NCI-H2196 treated with DMSO at 0.1 percent for 48 hours (cell line): ENCODE data around the gene CCDC187.

Source experiments
- DNase-seq: peaks from one replicate; lab custom pipeline; 2025; ENCODE audit not compliant: unreplicated experiment; lab: John Stamatoyannopoulos, UW

The CCDC187 gene

DNA sequence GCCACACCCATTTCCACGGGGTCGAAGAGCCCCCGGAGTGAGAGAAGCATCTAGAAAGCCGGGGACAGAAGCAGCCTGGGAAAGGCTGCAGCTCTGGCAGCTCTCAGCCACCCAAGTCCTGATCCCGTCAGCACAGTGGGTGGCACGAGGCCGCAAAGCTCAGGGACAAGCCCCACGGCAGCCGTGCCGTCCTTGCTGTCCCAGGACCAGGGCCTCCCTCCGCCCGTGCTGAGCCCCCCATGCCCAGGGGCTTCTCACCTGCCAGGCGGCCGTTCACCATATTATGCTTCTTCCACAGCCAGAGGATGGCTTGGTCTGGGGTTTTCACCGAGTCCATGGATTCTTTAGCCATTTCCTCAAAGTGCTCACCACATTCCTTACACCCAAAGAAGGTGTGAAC lies 92.9 kb downstream of the CCDC187 start:
- no peak for DNase-seq

DNA sequence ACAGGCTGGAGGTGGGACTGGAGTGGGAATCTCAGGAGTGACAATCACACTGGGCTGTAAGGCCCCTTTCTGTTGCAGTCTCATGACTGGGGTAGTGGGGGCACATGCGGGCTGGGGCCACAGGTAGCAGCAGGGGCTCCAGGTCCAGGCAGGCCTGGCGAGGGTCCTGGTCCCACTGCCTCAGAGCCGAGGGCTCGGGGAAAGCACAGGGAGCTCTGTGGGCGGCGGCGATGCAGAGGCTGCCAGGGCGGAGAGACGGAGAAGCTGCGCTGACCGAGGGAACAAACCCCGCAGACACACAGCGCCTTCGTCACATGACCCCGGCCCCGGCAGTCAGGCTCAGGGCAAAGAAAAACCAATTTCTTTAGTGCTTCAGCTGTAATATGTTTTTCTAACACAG lies 93.6 kb downstream of the CCDC187 start:
- DNase-seq: no peak

DNA sequence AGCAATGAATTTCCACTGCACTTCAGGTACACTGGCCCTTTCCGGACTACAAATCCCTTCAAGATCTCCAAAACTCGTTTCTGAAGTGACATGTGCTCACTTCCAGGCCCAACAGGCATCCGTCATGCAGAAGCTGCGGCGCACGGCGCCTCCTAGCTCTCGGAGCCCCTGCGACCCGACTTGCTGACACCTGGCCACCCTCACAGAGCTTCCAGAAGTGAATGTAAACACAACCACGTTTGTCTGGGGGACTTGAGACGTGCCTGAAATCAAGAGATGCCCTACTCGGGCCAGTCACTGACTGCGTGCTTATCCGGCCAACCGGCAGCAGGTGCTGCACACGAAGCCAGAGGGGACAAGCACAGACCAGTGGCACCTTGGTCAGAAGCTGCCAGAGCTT lies 94.1 kb downstream of the CCDC187 start:
- no peak for DNase-seq

GRCh38 chr9:136209232-136209631 lies 94.7 kb downstream of the CCDC187 start:
- DNase-seq: no peak

DNA sequence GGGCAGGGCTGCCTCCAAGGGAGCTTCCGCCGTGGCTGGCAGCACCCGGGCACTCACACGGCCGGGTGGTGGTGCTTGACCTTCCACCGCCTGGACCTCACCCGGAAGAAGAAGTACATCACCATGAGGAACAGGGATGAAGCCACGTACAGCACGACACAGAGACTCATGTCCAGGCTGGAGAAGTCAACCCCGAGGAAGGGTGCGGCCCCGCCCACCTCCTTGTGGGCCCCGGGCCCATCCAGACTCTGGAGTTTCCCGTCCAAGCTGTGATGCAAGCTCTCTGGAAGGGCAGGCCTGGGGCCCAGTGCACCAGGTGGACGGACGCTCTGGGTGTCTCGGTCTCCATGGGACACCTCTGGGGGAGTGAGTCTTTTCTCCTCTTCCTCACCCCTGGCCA lies 95.2 kb downstream of the CCDC187 start:
- DNase-seq: no peak

DNA sequence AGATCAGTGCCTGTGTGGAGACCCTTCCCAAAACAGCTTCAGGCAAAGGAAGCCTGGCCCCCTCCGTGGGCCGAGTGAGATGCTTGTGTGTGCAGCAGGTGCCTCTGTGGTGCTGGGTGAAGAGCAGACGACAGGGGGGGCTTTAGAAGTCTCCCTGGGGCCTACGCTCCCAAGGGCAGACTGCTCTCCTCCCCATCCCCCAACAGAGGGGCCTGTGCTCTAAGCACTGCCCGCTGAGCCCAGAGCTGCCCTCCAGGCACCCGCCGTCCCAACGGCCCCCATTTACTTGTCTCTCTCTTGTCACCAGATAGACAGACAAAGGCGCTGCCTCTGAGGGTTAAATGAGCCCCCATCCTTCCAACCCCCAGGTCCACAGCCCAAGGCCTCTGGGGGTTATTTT lies 96.3 kb downstream of the CCDC187 start:
- DNase-seq: no peak

DNA sequence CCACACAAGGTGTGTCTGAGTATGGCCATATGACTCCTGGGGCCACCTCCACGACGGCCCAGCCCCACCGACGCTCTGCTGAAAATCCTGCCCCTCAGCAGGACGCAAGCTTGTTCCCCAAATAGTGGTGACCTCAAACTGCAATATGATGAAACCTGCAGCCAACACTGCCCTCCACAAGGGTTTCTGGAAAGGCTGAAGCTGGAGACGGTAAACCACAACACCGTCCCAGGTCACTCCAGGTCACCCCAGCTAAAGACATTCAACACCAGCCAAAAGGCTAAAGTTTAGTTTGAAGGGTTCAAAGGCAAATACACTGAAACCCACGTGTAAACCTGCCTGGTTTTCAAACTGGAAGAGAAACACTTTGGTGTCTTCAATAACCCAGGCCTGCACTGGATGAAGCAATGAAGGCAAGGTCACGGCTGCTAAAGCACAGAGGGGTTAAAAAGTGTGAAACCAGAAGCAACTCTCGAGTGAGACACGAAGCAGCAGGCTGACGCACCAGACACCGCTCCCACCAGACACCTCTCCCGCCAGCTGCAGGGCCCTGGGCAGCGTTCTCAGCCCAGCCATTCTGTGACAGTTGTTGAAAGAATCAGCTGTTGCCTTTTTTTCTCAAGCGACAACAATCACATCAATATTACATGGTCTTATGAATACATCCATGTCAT lies 97.2 kb downstream of the CCDC187 start:
- no peak for DNase-seq

GRCh38 chr9:136205707-136205992 lies 98.2 kb downstream of the CCDC187 start:
- no peak for DNase-seq

- no peak for DNase-seq
These were observed 98.8 kb downstream of the CCDC187 start, which contains the start of gene LHX3 for GRCh38 chr9:136204838-136205706. Gene LHX3, minus strand, starts transcription at chr9:136205128. Its CDS starts 116 bp downstream, at chr9:136205012.

DNA sequence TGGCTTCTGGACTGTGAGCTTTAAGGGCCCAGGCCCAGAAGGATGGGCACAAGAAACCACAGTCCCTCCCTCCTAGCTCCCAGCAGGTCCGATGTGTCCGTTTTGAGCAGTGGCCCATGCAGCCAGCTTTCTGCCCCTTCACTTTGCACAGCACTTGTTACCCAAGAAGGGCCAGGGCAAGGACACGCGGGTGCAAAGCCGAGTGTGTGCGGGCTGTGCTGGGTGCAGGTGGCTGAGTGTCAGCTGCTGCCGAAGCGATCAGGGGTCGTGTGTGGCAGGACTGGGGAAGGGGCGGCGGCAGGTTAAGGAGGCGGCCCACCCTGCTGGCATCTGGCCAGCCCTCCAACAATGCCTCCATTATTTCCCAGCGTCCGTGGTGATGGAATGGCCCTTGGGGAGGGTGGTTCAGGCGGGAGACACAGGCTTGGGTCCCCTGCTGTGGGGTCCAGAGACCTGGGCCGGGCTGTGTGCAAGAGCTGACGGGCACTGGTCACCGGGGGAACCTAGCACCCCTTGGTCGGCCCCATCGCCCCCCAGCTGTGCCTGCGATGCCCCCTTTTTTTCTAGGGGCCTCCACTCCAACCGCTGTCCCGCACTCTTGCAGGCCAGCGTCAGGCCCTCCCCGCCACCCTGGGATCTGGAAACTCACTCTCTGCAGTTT lies 99.6 kb downstream of the CCDC187 start:
- DNase-seq: no peak

DNA sequence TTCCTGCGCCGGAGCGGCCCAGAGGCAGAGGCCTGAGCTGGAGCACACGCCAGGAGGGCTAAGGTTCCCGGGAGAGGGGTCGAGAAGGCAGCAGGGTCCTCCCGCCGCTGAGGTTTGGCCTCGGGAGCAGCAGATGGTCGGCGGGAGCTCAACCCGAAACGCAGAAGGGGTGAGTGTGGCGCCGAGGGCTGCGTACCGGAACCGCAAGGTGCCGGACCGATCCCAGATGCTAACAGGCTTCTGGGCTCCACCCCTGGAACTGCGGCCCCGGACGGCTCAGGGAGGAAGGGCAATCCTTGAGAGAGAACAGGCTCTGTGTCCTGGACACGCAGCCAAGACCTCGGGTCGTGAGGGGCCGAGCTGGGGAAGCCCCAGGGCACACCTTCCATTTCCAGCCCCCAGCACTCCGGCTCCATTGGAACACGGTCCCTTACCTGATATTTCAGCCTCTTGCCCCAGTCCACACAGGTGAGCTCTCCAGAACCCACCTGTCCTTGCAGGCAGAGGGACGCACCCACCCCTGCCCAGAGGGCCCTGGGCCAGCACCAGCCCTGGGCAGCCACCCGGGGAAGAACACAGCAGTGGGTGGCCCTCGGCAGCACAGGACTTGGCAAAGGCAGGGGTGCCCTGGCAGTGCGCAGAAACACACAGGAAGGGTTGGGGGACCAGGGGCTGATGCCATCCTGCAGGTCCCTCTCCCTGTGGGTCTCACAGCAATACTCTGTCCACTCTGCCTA lies 100.3 kb downstream of the CCDC187 start:
- DNase-seq: no peak

DNA sequence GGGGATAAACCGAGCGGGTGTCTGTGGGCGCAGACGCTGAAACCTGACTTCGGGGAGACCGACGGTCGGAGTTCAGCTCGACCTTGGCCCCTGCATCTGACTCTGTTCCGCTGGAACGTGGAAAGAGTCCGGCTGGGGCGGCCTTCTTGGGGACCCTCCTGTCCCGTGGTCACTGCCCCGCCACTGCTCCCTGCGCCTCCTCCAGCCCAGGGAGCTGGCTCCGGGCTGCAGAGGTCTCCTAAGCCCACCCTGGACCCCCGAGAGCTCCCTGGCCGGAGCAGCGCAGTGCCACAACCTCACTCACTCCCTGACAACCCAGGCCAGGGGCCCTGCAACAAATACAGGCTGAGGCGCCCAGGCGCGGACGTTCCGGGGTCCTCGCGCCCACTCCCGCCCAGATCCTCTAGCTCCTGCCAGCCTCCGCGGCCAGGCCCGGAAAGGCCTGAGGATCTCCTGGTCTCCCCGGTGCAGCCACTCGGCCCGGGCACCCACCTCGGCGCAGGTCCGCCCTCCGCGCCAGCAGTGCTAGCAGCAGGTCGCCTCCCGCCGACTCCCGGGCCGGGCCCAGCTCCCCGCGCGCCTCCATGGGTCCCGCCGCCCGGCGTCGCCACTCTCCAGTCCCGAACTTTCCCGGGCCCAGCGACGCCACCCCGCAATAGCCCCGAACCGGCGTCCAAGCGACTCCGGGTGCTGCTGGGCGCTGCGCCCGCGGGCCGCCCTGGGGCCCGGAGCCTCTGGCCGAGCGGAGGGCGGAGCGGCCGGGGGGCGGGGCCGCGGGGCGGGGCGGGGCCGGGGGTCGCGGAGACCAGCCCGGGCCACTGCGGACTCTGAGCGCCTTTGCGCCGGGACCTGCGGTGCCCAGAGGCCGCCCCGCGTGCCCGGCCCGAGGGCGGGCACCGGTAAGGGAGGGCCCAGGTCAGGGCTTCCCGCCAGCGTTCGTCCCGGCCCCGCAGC lies 101.2 kb downstream of the CCDC187 start:
- DNase-seq: no peak

DNA sequence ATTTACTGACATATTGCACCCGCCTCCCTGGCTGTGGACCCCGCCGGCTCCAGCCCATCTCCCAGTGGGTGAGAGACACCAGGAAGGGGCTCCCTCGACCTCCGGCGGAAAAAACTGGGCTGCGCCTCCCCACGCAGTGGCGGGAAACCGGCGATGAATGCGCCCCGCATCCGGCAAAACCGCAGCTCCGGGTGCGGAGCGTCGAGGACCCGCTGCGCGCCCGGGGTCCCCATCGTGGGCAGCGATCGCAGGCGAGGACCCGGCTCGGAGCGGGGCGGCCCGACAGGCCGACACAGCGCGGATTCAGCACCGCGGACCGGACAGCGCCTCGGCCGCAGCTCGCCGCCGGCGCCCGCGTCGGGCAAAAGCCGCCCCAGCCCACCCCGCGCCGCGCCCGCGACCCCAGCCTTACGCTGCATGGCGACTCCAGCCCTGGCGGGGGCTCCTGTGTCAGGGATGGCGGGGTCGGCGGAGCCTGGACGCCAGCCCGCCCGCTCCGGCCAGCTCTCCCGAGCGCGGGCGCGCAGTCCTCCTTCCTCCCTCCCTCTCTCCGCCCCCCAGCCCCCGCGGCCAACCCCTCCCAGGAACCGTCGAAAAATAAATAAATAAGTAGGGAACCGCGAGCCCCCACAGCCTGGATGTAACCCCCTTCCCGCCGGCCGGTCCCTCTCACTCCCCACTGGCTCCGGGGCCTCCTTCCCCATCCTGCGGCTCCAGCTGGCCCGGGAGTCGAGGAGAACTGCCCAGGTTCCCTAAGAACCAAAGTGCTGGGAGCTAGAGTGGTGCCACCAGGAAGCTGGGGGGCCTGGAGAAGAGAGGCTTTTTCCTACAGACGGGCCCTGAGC lies 102.1 kb downstream of the CCDC187 start:
- no peak for DNase-seq

- DNase-seq: no peak
These were observed 102.7 kb downstream of the CCDC187 start for GRCh38 chr9:136201174-136201573.

- DNase-seq: no peak
These were observed 103.5 kb downstream of the CCDC187 start for GRCh38 chr9:136200424-136200823.
